Inferior parietal cortex (tissue), 1 donor: ENCODE data around the gene EXOC4.
A peak's percentile ranks its signal among the peaks of the same experiment; 100 is the strongest.

Experiments
- DNase-seq: peaks from one replicate; pipeline ENCODE4 v3.0.0-alpha.2; 2016; ENCODE audit errors: extremely low spot score

The EXOC4 gene

DNA sequence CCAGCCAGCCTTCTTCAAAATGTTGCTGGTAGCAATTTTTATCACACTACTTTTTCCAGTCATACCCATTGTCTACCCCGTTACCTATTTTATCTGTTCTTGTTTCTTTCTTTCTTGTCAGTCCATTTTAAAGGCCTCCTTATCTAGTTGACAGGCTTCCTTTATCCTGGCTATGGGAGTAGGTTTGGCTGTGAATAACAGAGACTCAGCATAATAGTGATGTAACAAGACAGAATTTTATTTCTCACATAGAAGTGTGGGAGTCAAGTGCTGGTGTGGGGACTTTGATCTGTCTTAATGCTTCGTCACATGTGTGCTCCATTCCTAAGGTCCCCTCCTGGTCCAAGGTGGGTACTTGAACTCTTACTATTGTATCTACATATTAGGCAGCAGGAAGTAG lies 283.6 kb downstream of the EXOC4 start:
- no peak for DNase-seq

DNA sequence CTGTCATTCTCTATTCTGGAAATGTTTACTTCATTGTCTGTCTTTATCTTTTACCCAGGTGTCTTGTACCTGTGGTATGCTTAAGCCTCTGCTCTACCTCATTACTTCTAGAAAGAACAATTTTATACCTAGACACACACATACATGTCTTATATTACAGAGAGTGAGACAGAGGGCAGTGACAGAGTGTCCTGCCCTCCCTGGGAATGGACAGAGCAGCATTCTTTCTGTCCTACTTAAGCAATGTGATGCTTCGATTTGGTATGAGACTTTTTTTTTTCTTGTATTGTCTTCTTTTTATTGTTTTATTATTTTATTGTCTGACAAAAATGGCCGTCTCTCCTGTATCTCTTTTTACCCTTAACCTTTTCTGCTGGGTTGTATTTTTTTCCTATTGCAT lies 286.1 kb downstream of the EXOC4 start:
- DNase-seq = no peak

GRCh38 chr7:133540096-133540860 lies 287.4 kb downstream of the EXOC4 start:
- no peak for DNase-seq

DNA sequence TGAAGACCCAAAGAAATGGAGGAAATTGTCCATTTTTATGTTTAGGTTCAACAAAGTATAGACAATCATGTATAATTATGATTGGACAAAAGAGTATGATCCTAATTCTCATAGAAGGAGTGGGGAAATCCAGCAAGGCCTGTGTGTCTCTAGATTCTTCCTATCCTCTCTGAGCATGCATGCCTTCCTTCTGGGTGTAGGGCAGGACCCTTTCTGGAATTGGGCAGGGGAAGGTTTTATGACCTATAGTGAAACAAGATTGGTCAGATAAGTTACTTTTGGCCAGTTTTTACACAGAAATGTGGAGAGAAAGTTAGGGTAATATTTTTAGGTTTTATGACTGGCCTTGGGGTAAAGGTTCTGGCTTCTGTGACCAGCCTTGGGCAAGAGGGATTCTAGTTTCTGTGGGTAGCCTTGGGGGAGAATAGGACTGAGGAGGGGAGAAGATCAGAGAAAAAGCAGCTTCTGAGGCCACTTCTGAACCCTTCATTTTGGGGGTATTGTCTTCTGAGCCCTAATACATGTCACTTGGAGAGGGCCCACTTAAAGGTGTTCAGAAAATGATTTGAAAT lies 289.4 kb downstream of the EXOC4 start:
- DNase-seq = no peak

- DNase-seq = no peak
These were observed 290.8 kb downstream of the EXOC4 start for GRCh38 chr7:133543657-133544056.

- no peak for DNase-seq
These were observed 292.7 kb downstream of the EXOC4 start for GRCh38 chr7:133545618-133546017.

DNA sequence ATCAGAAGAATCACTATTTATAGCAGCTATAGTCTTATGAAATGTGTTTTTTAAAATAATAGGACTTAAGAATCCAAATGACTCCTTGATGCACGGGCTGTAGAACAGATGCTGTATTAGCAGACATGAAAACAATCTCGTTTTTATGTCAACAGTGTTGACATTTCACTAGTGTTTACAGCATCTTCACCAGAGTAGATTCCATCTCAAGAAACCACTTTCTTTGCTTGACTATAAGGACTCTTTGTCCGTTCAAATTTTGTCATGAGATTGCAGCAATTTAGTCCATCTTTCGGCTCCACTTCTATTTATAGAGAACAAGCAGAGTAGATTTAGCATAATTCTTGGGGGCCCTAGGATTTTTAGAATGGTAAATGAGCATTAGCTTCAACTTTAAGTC lies 295.1 kb downstream of the EXOC4 start:
- DNase-seq = no peak

DNA sequence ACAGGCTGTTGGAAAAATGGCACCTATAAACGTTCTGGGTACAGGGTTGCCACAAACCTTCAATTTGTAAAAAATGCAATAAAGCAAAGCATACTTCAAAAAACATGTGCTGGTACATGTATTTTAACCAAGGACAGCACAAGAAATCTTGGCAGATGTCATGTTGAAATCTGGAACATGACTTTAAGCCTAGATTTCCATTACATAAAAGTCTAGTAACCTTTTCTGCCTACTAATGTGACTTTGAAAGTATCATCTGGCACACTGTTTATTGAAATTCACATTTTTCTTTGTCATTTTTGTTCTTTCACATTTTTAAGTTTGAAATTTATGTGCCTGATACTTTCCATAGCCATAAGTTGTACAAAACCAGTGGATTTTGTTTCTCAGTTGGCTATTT lies 296.8 kb downstream of the EXOC4 start:
- DNase-seq = no peak

DNA sequence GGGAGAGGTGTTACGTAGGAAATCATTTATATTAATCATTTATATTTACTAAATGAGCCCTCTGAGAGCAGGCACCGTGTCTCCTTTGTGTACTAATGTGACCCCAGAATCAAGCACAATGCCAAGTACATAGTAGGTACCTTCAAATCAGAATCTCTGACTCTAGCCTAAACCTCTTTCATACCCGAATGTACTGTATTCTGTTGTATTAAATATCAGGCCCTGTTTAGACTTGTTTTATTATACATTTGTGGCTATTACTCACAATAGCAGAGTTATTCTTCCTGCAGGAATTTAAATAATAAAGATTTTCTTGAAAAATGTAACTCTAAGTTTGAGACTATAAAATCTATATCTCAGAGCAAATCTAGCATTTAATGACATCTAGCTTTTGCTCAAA lies 297.3 kb downstream of the EXOC4 start:
- no peak for DNase-seq

DNA sequence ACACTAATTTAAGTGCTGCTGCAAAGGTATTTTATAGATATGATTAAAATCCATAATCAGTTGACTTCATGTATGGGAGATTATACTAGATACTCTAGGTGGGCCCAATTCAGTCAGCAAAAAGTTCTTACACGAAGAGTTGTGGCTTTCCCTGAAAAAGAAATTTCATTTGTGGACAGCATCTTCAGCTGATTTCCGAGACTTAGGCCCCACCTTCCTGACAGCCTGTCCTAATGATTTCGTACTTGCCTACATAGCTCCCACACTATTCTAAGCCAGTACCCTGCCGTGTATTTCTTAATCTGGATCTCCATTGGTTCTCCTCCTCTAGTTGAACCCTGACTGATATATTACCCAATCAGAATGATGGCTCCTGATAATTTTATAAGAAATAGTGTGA lies 297.9 kb downstream of the EXOC4 start:
- no peak for DNase-seq

- no peak for DNase-seq
These were observed 298.6 kb downstream of the EXOC4 start for GRCh38 chr7:133551466-133551865.

- DNase-seq = no peak
These were observed 299.2 kb downstream of the EXOC4 start for GRCh38 chr7:133552079-133552478.

DNA sequence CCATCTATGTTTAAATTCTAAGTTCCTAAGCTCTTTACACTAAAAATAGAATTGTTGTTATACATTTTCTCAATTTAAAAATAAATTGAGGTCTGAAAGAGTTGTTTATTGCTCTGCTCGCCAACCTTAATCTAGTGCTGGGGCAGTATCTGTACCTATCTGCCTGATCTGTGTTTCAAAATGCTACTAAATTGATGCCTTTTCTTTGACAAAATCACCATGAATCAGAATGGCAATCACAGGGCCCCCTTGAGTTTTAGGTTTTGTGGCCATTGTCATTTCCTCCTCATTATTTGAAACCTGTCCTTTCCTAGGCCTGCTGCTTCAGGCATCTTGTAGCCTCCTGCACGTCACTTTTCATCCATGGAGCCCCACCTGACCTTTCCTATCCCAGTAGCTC lies 301.5 kb downstream of the EXOC4 start:
- DNase-seq = no peak

GRCh38 chr7:133556048-133556447 lies 303.2 kb downstream of the EXOC4 start:
- DNase-seq = no peak

DNA sequence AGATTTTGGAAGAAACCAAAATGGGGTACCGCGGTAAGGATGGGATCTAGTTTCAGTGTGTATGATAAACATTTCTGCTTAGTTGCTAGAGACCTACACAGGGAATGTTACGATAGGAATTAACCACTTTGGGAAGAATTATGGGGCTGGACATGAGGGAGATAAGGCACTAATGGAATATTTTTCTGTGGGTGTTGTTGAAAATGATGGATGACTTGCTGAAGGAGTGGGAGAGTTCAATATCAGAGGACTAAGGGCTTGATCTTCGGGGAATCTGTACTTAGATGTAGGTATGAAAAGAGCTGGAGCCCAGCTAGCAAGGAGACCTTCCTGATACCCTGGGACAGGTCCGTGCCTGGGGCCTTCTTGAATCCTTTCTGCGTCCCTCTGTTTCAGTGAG lies 303.7 kb downstream of the EXOC4 start:
- no peak for DNase-seq

DNA sequence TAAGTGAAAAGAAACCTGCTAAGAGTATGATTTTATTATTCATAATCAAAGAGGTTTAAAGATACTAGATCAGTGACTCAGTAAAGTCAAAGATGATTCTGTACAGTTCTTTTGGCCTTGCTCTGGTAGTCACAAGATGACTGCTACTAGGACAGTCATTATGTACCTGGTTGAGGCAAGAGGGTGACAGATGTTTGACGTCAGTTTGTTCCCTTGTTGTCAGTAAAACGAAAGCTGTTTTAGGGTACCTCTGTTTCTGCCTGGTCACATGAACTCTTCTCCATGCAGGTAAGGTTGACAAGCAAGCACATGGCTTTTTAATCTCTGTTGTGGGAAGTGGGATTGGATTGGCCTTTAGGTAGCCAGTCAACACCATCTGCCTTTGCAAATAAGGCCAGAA lies 308.0 kb downstream of the EXOC4 start:
- DNase-seq = no peak

DNA sequence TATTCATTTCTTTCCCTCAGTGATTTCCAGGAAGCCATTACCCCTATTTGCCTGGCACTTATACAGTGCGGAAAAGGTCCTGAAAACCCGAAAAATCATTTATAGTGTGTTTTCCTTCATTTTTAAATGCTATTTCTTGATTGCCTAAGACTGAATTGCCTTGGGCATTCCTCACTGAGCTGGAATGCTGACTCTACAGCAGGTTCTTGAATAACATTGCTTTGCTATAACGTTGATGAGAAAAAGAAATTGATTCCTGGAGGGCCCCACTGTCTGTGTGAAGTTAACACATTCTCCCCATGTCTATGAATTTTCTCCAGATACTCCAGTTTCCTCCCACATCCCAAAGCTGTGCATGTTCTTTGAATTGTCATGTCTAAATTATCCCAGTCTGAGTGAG lies 308.5 kb downstream of the EXOC4 start:
- DNase-seq = no peak

DNA sequence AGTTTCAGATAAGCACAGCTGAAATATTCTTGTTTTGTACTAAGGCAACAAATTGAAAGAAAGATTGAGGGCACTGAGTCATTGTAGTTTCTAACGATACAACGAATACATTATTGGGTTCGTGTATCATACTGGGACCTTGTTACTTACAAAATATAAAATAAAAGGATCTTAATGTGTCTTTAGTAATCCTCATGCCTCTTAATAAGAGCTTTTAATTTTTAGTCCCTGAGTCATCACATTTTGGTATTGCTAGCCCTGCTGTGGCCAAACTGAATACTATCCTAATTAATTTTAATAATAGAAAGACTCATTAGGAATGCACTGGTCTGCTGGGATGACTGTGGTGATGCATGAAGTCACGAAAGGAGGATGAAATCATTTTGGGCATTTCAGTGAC lies 309.7 kb downstream of the EXOC4 start:
- no peak for DNase-seq

- DNase-seq = peak; percentile 36
These were observed 310.4 kb downstream of the EXOC4 start for GRCh38 chr7:133563251-133563650.

DNA sequence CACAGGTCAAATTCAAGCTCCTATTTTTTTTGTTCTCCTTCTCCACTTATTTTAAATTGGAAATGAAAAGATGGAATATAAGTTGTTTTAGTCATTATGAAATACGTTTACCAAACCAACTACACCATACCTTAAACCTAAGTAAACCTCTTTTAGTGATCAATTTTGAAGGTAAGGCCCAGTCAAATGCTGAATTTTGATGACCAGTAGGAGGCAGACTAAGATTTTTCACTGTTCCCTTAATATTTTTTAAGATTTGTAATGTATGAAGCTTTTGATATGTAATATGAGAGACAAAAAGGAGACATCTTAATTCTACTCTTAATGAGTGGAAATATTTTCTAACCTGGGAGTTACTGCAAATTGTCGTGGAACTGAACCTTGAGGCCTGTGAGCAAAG lies 311.6 kb downstream of the EXOC4 start:
- DNase-seq = no peak

GRCh38 chr7:133568544-133568943 lies 315.7 kb downstream of the EXOC4 start:
- DNase-seq = no peak

GRCh38 chr7:133570321-133570720 lies 317.4 kb downstream of the EXOC4 start:
- no peak for DNase-seq

DNA sequence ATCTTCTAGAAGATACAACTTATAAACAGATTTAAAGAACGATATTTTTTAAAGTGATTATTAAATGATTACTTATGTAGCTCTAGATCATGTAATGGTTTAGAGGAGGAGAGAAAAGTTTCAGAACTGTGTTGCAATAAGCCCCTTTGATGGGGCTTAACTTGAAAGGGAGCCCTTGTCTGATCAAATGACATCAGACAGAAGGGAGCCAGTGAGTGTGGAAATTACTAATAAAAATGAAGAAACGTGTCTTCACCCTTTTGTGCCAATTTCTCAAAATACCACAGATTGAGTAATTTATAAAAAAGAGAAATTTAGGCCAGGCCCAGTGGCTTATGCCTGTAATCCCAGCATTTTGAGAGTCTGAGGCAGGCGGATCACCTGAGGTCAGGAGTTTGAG lies 318.2 kb downstream of the EXOC4 start:
- no peak for DNase-seq

GRCh38 chr7:133572087-133572486 lies 319.2 kb downstream of the EXOC4 start:
- DNase-seq = no peak
